NCI-H1105 (cell line): ENCODE data around the gene KDM6A.
"Not testable (repeated sequence)": the region's sequence is repeated elsewhere in the genome, so short reads cannot be mapped to it uniquely, and the experiment has no call there.

Experiments
- DNase-seq: peaks from one replicate; lab custom pipeline; 2025; lab: John Stamatoyannopoulos, UW

The KDM6A gene

GRCh38 chrX:44927398-44927797 lies 54.4 kb downstream of the KDM6A start:
- DNase-seq, result no peak

- DNase-seq, result no peak
These were observed 58.5 kb downstream of the KDM6A start for GRCh38 chrX:44931441-44931973.

- no peak for DNase-seq
These were observed 62.2 kb downstream of the KDM6A start for GRCh38 chrX:44935172-44935571.

- no peak for DNase-seq
These were observed 62.7 kb downstream of the KDM6A start for GRCh38 chrX:44935640-44936039.

- no peak for DNase-seq
These were observed 64.6 kb downstream of the KDM6A start for GRCh38 chrX:44937606-44938005.

- no peak for DNase-seq
These were observed 65.1 kb downstream of the KDM6A start for GRCh38 chrX:44938111-44938510.

GRCh38 chrX:44940541-44940940 lies 67.6 kb downstream of the KDM6A start:
- DNase-seq, result not testable (repeated sequence)

GRCh38 chrX:44943007-44943406 lies 70.0 kb downstream of the KDM6A start:
- DNase-seq, result no peak

- DNase-seq, result no peak
These were observed 71.9 kb downstream of the KDM6A start for GRCh38 chrX:44944894-44945293.

GRCh38 chrX:44945736-44946135 lies 72.7 kb downstream of the KDM6A start:
- no peak for DNase-seq

GRCh38 chrX:44946771-44947170 lies 73.8 kb downstream of the KDM6A start:
- no peak for DNase-seq

- DNase-seq, result no peak
These were observed 75.0 kb downstream of the KDM6A start for GRCh38 chrX:44947995-44948394.

- DNase-seq, result no peak
These were observed 75.4 kb downstream of the KDM6A start for GRCh38 chrX:44948406-44948805.

- DNase-seq, result no peak
These were observed 76.1 kb downstream of the KDM6A start for GRCh38 chrX:44949125-44949524.

- DNase-seq, result not testable (repeated sequence)
These were observed 77.7 kb downstream of the KDM6A start for GRCh38 chrX:44950471-44951366.

- DNase-seq, result no peak
These were observed 78.6 kb downstream of the KDM6A start for GRCh38 chrX:44951572-44952067.

GRCh38 chrX:44952329-44953027 lies 79.5 kb downstream of the KDM6A start:
- DNase-seq, result no peak

- DNase-seq, result no peak
These were observed 80.9 kb downstream of the KDM6A start for GRCh38 chrX:44953734-44954502.

GRCh38 chrX:44954562-44954961 lies 81.6 kb downstream of the KDM6A start:
- DNase-seq, result peak; percentile 54

GRCh38 chrX:44957848-44958247 lies 84.9 kb downstream of the KDM6A start:
- DNase-seq, result no peak

- DNase-seq, result no peak
These were observed 85.5 kb downstream of the KDM6A start for GRCh38 chrX:44958480-44958879.
